Ramos (cell line): ENCODE measurements around the gene SCN3A.

Experiments
- in situ Hi-C: fragments of 300-500 bp; cut with MboI; formaldehyde crosslinking; loops from one replicate; pipeline ENCODE4 v1.14.3; 2022; ENCODE audit warnings: low sequenced_read_pairs; ENCODE audit not compliant: unreplicated experiment

The SCN3A gene

DNA sequence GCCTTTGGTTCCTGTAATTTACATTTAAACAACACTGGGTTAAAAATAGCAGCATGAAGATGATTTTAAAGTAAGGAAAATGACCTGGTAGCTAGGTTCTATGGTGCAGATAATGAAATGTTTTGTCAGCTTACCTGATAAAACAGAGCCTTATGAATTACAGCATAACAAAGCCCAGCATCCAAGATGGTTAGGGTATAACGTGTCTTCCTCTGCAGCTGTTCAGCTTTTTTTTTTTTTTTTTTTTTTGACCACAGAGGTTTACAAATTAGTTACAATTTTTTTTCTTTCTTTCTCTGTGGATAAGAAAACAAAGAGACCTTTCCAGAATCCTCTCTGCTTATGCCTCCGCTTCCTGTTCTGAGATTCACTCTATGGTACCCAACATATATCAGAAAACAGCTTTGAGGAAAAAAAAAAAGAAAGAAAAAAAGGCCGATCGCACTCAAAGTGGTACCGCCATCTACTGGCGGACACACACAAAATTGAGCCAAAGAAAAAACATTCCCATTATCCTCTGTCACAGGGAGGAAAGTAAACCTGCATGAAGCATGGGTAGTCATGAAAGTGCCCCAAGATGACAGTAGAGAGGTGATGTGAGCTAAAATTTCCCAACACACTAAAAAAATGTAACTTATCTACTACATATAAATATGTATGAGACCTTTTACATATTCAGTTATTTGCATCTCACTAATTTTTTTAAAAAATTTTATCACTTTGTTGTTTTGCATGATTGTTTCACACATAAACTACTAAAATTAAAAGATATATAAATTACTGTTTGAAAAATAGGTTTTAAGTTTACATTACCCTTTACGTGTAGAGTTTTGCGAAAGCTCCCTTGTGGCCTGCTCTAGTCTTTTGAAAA is at the start of gene SCN3A:
Gene SCN3A, minus strand, starts transcription at position 362 of the 871 bp plus-strand sequence. CDS start 27,656 bp downstream, outside the sequence.
- in situ Hi-C loops = no loop called here

DNA sequence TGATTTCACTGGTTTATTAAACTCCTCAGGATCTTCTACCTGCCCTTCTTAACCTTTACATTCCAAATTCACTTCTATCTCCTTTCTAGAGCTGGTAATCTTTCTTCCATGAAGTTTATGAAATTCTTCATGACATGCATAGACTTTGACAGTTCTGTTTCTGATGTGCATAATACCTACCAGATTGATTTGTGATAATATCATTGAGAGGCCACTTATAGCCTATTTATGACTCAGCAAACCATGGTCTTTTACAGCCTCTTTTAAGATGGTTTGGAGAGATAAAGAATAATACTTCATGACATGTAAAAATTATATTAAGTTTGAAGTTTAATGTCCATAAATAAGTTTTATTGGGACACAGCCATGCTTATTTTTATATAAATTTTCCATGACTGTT is 49.3 kb upstream of the SCN3A start:
- in situ Hi-C loops = no loop called here

GRCh38 chr2:165251366-165251765 is 47.5 kb upstream of the SCN3A start:
- in situ Hi-C loops = no loop called here

DNA sequence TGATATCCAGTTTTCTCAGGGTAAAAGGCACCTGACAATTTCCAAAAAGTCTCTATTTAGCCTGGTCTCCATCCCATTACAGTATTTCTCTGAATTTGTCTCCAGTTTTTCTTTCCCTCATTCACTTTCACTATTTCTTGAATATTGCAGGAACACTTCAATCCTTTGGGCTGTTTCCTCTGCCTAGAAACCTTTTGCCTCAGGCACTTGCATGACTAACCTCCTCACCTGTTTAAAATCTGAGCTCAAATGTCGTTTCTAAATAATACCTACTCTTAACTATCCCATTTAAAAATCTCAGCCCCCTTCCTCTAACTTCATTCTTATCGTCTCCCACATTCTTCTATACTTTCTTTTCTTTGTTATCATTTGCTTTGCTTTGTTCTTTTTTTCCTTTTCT is 44.4 kb upstream of the SCN3A start:
- in situ Hi-C loops = no loop called here

DNA sequence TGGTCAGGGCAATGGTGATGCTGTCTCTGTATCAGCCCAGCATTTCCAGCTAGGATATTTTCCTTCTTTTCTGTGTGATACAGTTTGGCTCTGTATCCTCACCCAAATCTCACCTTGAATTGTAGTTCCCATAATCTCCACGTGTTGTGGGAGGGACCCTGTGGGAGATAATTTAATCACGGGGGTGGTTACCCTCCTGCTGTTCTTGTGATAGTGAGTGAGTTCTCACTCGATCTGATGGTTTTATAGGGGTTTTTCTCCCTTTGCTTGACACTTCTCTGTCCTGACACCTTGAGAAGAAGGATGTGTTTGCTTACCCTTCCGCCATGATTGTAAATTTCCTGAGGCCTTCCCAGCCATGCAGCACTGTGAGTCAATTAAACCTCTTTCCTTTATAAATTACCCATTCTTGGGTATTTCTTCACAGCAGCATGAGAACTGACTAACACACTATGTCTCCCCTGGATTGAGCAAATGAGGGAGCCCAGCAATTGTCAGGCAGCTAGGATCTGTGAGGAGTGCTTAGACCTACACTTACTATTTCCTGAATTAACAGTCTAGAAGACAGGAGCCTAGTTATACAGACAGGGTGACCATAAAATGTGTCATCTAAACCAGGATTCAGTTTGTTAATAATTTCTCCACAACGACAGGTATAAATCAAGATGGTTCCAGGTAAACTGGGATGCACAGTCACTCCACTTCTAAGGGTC is 41.4 kb upstream of the SCN3A start:
- in situ Hi-C loops = no loop called here

DNA sequence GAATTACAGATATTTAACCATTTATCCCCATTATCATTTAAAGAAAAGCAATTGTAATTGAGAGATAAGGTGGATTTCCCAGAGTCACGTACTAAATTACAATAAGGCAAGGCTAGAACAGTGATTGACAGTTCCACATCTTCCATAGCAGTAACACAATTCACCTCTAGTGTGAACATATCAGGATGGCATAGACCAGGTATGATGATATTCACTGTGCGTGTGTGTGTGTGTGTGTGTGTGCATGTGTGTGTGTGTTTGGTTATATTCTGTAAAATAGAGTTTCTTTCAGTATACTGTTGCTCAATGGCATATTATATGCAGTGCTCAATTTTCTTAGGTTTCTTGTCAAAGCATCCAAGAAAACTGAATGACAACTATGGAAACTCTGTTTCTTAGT is 37.1 kb upstream of the SCN3A start:
- in situ Hi-C loops = no loop called here

GRCh38 chr2:165239856-165240515 is 36.1 kb upstream of the SCN3A start:
- in situ Hi-C loops = no loop called here

DNA sequence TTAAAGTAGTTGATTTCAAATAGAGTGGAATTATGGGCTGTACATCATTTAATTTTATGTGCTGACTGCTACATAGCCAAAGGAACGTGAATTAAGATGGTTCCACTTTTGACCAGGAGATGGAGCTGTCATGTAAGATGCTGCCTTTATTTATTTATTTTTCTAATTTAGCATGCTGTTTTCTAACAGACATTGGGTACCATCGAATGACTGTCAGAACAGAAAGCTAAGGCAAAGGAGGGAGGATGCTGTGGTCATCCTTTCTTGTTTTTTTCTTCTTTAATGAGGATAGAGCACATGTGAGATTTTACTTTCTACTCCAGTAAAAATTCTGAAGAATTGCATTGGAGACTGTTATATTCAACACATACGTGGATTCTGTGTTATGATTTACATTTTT is 35.4 kb upstream of the SCN3A start, which contains the start of gene SCN2A:
Gene SCN2A, plus strand, starts transcription at position 185 of the 400 bp plus-strand sequence. CDS start 56,410 bp downstream, outside the sequence.
- in situ Hi-C loops = no loop called here

- in situ Hi-C loops = no loop called here
Measured at GRCh38 chr2:165238295-165238694, 34.4 kb upstream of the SCN3A start.

- in situ Hi-C loops = no loop called here
Measured at GRCh38 chr2:165237056-165237455, 33.2 kb upstream of the SCN3A start.

DNA sequence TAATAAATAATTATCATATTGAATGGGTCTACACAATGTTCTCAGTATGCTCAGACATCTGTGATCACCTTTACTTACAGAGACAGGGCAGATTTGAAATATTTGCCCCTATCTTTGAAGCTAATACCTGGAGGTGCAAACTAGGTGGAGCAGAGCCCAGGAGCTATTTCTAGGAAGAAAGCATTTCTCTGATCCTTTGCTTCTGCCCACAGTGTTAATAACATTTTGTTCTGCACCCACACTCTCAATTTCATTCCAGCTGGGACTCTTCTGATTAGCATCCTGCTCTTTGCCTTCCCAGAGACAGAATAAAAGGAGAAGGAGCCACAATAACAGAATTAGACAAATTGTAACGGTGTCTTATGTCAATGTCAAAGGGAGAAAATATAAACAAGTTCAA is 23.7 kb upstream of the SCN3A start:
- in situ Hi-C loops = no loop called here

GRCh38 chr2:165224941-165225340 is 21.1 kb upstream of the SCN3A start:
- in situ Hi-C loops = no loop called here

GRCh38 chr2:165219481-165219880 is 15.6 kb upstream of the SCN3A start:
- in situ Hi-C loops = no loop called here

GRCh38 chr2:165214093-165214492 is 10.2 kb upstream of the SCN3A start:
- in situ Hi-C loops = no loop called here

GRCh38 chr2:165208094-165208493 is 4.2 kb upstream of the SCN3A start:
- in situ Hi-C loops = no loop called here

- in situ Hi-C loops = no loop called here
Measured at GRCh38 chr2:165205865-165206264, 2.0 kb upstream of the SCN3A start.

- in situ Hi-C loops = no loop called here
Measured at GRCh38 chr2:165202239-165202638, 1.6 kb downstream of the SCN3A start.

GRCh38 chr2:165198181-165198580 is 5.7 kb downstream of the SCN3A start:
- in situ Hi-C loops = no loop called here

DNA sequence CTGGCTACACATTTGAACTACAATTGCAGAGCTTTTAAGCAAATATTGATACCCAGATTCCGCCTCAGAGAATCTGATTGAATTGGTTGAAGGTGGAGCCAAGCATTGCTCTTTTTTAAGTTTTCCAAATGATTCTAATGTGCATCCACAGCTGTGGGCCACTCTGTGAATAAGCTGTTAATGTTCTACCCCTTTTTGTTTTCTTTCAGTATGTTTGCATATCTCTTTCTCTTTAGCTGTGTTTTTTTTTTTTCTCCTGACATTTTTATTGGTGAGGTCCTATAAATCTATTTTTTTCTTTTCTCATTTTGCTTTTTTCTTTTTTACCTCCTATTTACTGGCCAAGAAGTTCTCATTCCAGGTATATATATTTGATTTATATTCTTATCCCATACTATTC is 6.5 kb downstream of the SCN3A start:
- in situ Hi-C loops = no loop called here

DNA sequence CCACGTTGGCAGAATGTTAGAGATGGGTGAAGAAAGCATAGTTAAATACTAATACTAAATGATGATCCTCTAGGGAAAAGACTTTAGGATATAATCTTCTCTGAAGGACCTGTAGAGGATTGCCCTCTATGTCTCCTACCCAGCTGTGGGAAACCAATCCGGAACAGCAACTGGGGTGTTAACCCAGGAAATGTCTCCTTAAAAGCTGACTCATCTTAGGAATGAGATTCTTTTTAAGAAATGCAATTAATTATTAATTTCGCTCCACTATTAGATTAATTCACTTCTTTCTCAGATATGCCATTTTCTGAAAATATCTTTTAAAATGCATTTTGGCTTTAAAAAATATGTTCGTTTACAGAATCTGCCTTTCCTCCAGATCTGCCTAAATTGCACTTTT is 7.4 kb downstream of the SCN3A start:
- in situ Hi-C loops = no loop called here
